Measurements from ENCODE around the gene HPSE2. TPM values are rescaled to one million over a fixed set of nuclear protein-coding genes. Genes with fewer than 3 reads are reported as not detected.
"Not testable (repeated sequence)": the region's sequence is repeated elsewhere in the genome, so short reads cannot be mapped to it uniquely, and the experiment has no call there.

Gene HPSE2
- total RNA-seq, 2 experiments from 2014 or later: not detected

DNA sequence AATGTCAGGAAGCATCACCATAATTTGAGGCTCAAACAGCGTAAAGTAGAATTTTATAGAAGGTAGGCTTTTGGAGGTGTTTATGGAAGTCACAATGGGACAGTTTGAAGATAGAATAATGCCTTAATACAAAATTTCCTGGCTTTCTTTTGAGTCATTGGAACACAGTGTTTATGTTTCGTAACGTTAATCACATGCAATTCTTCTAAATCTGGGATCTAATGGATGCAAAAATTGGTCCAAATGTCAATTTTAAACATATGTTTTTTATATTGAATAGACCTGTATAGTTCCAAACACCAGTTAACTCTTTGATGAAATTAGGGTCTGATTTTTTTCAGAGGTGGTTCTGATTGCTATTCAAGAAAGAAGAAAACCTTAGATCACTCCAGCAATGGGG lies 702.4 kb downstream of the HPSE2 start:
- ChIA-PET CTCF (no interaction called here), POLR2A (no interaction called here)

DNA sequence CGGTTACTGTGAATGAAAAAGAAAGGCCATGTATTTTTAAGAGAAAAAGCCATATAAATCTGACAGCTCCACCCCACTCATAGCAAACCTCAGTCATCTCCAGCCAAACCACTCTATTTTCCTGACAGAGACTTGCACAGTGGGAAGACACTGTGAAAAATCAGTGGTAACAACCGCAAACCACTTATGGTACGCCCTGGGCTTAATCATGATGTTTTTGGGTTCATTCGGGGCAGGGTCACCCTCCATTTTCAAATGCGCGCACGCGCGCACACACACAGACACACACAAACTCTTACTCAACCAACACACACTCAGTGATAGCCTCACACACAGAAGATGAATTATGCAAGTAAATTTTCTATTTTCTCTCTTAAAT lies 706.9 kb downstream of the HPSE2 start:
- CTCF ChIA-PET: no interaction called here

DNA sequence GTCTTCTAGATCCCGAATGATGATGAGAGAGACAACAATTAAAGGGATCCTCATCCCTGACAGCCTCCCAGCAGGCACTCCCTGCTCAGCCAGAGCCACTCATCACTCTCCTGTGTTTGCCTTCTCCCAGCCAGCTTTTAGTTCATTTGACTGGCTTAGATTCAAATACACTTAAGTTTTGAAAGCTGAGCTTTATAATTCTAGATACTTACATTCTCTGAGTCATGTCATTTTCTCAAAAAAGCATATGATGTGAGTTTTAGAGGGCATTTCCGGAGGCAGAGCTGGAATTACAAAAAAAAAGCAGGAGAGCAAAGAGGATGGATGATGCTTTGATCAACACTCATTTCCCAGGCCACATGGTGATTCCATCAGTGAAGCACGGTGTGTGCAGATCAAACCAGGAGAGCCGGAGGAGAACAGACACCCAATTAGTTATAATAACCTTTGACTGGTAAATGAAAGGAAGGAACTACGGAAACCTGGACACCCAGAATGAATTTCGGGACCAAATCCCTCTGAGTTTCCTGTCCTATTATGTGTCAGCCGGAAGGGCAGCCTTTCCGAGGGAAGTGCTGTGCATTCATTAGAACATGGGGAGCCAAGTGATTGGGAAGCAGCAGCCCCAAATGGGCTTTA lies 707.4 kb downstream of the HPSE2 start:
- CTCF ChIA-PET: no interaction called here

More for the DNA sequence above, 706.9 kb downstream of the HPSE2 start:
- POLR2A ChIA-PET: no interaction called here

DNA sequence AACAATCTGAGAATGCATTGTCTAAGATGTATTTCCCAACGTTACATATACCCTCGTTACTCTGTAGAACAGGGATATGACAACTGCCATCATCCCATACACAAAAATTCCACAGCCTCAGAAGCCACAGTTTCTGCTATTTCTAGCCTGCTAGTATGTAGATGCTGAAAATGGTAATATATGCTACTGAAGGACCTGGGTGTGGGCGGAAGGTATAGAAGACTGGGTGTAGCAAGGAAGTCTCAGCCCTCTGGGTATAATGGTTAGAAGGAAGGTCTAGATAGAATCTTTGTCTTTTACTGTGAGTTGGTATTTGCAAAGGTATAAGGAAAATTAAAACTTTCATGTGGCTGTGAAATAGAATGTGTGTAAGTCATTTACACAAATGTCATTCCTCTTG lies 709.7 kb downstream of the HPSE2 start:
- POLR2A ChIA-PET: no interaction called here
- CTCF ChIA-PET: no interaction called here

More for the DNA sequence above, 707.4 kb downstream of the HPSE2 start:
- POLR2A ChIA-PET: no interaction called here

DNA sequence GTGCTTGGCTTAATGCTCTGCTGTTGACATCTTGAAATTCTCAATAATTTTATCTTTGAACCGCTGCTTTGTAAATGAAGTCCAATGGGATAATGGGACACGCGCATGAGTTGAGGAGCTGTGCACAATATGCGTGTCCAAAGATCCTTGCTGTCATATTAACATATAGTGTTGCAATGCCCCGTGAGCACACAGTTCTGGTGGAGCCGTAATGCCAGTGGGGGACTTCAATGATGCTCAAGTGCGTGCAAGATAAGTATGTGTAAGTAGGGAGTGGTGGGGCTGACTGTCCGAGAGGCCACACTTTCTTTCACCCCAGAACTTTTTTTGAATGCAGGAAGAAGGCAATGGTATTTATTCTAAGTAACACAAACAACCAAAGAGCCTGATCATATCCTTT lies 711.5 kb downstream of the HPSE2 start:
- POLR2A ChIA-PET: no interaction called here
- CTCF ChIA-PET: no interaction called here

DNA sequence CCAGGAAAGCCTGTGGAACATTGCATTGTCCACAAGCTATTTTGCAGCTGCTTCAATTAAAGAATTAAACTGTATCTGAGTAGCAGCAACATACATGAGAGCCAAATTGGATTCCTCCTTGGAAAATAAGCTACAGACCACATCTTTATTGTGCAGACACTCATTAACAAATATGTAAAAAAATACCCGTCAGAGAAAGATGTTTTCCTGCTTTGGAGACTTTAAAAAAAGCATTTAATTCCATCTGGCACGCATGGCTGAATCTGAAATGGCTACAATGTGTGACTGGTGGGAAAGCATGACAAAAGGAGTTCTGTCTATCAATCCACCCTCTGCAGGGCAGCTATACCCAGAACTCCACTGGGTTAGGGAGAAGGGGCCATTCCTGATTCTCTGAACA lies 715.8 kb downstream of the HPSE2 start:
- CTCF ChIA-PET: no interaction called here
- POLR2A ChIA-PET: no interaction called here

DNA sequence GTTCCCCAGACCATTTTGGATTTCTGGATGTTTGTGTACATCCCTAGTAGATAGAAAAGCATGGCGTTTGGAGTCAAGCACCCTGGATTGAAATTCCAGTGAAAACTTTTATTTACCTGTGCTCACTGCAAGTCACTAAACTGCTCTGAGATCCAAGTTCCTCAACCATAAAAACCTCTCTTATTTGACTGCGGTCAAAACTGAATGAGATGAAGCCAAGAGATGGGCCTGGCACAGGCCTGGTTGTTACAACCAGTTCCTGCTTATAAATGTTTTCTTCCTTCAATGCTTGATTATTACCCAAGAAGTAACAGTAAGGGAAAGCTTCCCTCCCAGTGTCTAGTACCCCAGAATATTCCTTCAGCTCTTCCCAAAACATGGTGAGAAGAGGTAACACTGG lies 718.0 kb downstream of the HPSE2 start:
- POLR2A ChIA-PET: no interaction called here

DNA sequence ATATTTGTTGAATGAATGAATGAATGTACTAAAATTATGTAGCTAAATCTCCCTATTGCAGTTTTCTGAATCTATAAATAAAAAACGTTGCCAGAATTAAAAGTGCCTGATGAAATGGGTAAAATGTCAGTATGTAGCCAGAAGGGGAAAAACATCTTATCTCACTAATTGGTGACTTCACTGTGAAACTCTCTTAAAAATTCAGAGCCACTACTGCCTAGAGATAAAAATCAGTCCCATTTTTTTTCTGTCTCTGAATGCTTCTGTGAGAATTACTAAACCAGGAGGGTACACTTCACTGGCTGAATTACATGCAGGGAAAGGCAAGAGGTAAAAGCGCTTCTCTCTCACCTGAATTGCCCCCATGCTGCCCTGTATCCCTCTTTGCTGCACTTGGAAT lies 719.3 kb downstream of the HPSE2 start:
- ChIA-PET CTCF (no interaction called here), POLR2A (no interaction called here)

More for the DNA sequence above, 718.0 kb downstream of the HPSE2 start:
- CTCF ChIA-PET: no interaction called here

DNA sequence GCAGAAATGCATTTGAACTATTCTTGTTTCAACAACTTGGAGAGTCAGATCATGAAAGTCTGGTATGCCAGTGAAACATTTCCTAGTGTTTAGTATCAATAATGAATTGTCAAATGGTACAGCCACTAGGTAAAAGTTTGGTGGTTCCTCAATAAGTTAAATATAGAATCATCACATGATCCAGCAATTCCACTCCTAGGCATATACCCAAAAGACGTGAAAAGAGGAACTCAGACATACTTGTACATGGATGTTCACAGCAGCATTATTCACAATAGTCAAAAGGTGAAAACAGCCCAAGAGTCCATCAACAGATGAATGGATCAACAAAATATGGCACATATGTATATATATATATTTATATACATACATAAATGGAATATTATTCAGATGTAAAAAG lies 721.9 kb downstream of the HPSE2 start:
- CTCF ChIA-PET: no interaction called here
- POLR2A ChIA-PET: no interaction called here

DNA sequence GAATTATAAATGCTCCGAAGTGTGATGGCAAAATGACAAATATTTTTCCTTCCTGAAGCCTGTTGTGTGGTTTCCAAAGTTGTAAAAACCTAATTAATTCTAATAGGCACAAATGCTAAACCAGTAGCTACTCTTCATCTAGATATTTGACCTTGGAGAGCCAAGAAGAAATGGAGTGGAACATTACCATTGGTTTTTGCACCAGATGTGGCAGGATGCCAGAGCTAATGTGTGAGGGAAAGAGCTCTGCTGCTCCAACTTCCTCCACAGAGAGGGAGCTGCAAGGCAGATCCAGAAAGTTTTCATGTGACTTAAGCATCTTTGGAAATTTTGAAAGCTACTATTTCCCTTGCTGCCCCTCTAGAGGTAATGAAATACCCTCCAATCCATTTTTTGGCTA lies 723.8 kb downstream of the HPSE2 start:
- CTCF ChIA-PET: no interaction called here
- POLR2A ChIA-PET: no interaction called here

DNA sequence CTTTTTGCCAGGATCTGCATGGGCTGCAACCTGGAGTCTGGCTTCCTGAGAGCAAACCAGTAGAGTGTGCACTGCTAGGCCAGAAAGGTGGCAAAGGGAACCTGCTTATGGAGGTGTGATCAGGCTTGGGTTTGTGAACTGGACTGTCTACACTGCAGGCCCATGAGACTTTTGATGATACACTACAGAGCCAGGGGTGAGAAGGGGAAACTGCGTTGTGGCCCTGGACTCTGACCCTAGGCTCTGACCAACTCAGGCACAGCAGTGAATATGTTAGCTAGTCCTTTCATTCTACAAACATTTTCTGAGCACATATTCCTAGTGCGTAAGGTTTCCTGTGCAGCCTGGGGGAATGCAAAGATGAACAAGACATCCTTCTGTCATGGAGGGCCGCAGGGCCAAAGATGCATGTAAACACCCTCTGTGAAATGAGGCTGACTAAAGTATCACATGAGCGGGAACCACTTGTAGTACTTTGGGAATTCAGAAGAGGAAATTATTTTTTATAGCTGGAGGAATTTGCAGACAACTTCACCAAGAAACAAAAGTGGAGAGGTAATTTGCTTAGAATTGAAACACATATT lies 725.1 kb downstream of the HPSE2 start:
- ChIA-PET CTCF (no interaction called here), POLR2A (no interaction called here)

DNA sequence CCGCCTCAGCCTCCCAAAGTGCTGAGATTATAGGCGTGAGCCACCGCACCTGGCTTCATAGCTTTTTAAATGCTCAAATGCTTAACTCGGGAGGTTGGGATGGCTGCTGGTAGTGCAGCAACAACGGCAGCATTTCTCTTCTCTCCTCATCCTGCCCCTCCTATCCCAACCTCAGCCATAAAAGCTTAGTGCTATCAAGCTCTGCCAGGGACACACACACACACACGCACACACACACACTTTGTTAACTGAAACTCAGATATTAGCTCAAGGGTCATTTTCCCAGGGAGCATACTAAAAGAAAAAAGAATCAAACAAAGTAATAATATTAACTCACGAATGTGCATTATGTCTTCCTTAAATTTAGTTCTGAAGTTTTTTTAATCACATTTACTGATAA lies 725.9 kb downstream of the HPSE2 start:
- ChIA-PET CTCF (no interaction called here), POLR2A (no interaction called here)

DNA sequence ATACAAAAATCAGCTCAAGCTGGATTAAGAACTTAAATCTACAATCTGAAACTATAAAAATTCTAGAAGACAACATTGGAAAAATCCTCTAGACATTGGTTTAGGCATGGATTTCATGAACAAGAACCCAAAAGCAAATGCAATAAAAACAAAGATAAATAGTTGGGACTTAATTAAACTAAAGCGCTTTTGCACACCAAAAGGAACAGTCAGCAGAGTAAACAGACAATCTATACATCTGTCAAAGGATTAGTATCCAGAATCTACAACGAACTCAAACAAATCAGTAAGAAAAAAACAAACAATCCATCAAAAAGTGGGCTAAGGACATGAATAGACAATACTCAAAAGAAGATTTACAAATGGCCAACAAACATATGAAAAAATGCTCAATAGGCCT lies 733.1 kb downstream of the HPSE2 start:
- CTCF ChIA-PET, POLR2A ChIA-PET: not testable (repeated sequence)

DNA sequence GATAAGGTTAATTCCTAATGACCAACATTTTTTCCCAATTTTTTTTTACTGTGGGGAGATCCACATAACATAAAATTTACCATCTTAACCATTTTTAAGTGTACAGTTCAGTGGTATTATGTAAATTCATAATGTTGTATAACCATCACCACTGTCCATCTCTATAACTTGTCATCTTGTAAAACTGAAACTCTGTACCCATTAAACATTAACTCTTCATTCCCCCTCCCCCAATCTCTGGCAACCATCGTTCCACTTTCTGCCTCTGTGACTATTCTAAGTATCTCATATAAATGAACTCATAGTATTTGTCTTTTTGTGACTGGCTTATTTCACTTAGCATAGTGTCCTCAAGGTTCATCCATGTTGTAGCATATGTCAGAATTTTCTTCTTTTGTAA lies 742.9 kb downstream of the HPSE2 start:
- POLR2A ChIA-PET: no interaction called here
- CTCF ChIA-PET: interaction anchor here (0.7 kb wide), 1 partner anchor 12 kb away, joined by 3 read pairs; no protein-coding TSS in a partner anchor

DNA sequence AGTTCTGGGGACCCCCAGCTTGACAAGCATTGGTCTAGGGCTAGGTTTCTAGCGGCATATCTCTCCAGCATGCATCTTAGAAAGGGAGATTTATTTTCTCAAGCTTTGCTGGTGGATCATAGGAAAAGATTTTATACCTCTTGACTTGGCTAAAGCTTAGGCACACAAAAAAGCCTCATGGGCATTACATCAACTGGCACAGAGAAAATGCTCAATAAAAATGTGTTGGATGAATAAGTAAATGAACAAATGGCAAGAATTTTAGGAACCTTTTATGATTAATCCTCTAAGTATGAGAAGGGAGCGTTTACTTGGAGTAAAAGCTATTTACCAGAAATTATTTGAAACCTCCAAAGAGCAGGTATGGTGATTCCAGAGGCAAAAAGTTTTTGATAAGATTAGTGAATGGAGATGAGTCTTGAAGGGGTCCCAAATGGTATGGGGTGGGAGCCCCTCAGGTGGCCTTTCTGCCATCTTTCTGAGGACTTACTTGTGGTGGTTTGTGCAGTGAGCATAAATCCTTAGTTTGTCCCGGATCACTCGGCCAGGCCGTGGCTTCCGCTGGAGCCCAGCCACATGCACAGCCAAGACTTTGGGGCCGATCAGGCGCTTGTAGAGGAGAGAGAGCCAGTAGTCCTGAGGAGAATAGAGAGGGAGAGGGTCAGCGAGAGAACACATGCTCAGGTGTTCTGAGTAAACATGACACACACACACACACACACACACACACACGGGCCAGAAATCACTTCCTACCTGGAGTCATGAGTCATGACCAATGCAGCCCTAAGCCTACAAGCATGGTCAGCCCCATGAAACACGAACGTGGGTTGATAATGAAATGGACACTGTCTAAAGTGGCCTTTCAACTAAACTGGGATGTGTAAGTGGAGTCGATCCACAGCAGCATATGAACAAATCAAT lies 745.8 kb downstream of the HPSE2 start:
- ChIA-PET POLR2A (no interaction called here), CTCF (no interaction called here)

DNA sequence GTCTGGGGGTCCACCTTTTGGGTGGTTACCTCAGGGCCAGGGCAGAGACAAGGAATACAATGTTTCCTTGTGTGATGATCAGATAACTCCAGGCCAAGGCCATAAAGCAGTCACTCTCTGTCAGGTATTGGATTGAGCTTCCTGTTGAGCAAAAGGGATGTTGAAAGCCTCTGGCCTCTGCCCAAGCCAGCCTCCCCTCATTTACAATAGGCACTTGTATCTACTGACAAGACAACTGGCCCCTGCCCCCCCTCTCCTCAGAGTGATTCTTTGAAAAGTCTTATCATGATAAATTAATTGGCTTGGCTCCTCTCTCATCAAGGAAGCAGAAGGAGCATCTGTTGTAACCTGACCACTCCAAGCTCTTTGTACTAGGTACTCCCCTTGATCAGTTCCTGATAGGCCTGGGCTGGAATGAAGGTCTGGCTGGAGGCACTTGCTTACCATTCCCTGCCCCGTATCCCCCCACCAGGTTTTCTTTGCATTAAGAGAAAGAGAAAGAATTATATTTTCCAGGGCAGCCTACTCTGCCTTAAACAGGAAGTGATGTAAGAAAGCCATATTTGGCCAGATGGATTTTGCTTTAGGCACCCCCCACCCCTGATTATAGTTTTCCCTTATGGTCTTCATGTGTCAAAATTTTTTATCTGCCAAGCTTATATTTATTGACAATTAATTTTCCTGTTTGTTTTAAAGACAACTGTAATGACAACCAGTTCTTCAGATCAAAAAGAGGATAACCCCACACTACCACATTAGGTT lies 746.8 kb downstream of the HPSE2 start:
- POLR2A ChIA-PET: no interaction called here

DNA sequence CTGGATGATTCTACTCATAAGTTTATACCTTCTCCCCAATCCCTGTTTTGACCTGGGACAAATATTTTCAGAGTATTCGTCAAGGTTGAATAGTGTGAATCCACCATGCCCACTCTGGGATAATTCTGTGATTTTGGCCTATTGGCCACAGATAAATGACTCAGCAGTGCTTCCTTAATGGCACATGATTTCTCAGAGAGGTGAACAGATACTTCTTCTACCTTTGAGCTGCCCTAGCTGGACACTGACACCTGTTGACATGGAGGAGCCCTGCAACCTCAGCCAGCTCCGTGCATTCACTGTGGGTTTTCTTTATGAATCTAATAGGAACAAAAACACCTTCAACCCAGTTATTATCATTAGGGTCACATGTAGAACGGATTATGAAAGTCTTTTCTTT lies 748.0 kb downstream of the HPSE2 start:
- ChIA-PET POLR2A (no interaction called here), CTCF (no interaction called here)

More for the DNA sequence above, 746.8 kb downstream of the HPSE2 start:
- CTCF ChIA-PET: no interaction called here

DNA sequence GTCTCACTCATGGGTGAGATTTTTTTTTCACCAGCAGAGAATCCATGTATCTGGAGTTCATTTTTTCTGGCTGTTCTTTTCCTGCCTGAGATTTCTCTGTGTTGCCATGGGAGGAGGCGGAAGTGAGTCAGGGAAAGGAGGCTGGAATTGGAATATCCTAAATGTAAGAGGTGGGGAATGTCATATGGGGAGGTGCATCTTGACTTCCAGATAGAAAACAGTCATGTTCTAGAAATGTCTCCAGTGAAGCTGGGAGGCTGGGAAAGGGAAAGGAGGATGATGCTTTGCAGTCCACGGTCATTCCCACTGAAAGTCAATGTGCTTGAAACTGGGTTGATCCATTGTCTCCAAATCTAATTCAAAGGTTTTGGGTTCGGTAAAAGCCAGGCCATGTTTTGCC lies 749.2 kb downstream of the HPSE2 start:
- ChIA-PET POLR2A (no interaction called here), CTCF (no interaction called here)

DNA sequence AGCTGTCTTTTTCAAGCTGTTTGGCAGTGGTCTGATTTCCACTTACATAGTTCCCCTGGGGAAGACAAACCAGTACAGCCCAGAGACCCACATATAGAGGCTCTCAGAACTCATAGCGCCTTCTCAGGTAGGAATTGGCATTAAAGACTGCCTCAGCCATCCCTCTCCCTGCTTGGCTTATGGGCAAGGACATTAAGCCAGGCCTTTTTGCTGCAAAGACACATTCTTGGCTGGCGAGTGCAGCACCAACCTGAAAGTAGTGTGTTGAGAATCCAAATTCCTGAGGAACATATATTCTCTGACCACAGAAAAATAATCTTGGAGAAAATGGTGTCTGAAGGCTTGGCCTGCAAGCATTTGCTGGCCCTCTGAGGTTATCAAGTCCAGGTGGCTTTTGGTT lies 749.7 kb downstream of the HPSE2 start:
- CTCF ChIA-PET: no interaction called here
- POLR2A ChIA-PET: no interaction called here

DNA sequence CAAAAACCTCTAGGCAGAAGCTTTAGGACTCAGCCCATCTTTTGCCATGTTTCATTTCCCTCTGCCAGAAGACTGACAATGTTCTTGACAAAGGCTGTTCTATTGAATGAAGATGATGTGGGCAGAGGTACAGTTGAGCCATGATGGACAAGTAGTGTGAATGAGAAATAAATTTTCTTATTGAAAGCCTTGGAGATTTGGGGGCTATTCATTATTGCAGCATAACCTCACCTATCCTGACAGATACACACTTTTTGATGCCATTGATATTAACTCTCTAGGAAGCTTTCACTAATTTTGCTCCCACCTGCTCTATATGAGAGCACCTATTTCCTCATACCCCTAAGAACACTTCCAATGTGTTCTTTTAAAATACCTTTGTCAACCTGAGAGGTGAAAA lies 752.0 kb downstream of the HPSE2 start:
- CTCF ChIA-PET: no interaction called here

DNA sequence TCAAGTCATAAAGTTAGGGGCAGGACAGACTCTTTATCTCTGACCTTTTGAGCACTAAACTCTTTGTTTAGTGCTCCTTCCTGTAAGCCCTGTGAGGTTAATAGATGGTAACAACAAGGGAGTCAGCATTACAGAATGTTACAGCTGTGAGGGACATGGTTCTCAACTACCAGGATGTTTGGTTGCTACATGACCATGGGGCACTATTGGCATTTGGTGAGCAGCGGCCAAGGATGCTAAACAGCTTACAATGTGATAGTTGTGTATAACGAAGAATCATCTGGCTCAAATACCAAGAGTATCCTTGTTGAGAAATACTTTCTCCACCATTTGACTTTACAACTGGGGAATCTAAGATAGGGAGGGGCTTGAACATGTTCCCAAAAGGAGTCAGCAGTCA lies 753.6 kb downstream of the HPSE2 start:
- ChIA-PET CTCF (no interaction called here), POLR2A (no interaction called here)

More for the DNA sequence above, 752.0 kb downstream of the HPSE2 start:
- POLR2A ChIA-PET: no interaction called here

Data from activated CD8-positive, alpha-beta memory T cell treated with anti-CD3 and anti-CD28 coated beads for 36 hours (primary cell).